Measurements from ENCODE around the gene ADH1A.
"Not testable (repeated sequence)": the region's sequence is repeated elsewhere in the genome, so short reads cannot be mapped to it uniquely, and the experiment has no call there.

The ADH1A gene

GRCh38 chr4:99290848-99291786 lies at the start of gene ADH1A:
TSS of gene ADH1A (minus strand) at chr4:99290985. CDS start at chr4:99290914, 71 bp downstream.
- DNase-seq (ENCODE audit: low read depth): no peak

GRCh38 chr4:99339172-99339571 lies 48.4 kb upstream of the ADH1A start:
- DNase-seq (ENCODE audit: low read depth): no peak

- DNase-seq (ENCODE audit: low read depth): no peak
Observed at GRCh38 chr4:99336553-99336952, 45.8 kb upstream of the ADH1A start.

- DNase-seq (ENCODE audit: low read depth): no peak
Observed at GRCh38 chr4:99334880-99335279, 44.1 kb upstream of the ADH1A start.

GRCh38 chr4:99330648-99331047 lies 39.9 kb upstream of the ADH1A start:
- DNase-seq (ENCODE audit: low read depth): no peak

- DNase-seq (ENCODE audit: low read depth): no peak
Observed at GRCh38 chr4:99329876-99330275, 39.1 kb upstream of the ADH1A start.

- DNase-seq (ENCODE audit: low read depth): peak; percentile 83
Observed at GRCh38 chr4:99324979-99325378, 34.2 kb upstream of the ADH1A start.

GRCh38 chr4:99324361-99324760 lies 33.6 kb upstream of the ADH1A start:
- no peak for DNase-seq (ENCODE audit: low read depth)

GRCh38 chr4:99323756-99324155 lies 33.0 kb upstream of the ADH1A start:
- DNase-seq (ENCODE audit: low read depth): peak; percentile 58

GRCh38 chr4:99321241-99322191 lies 30.7 kb upstream of the ADH1A start, which contains the start of gene ADH1B:
TSS of gene ADH1B (minus strand) at chr4:99321401. CDS start at chr4:99321331, 70 bp downstream.
- no peak for DNase-seq (ENCODE audit: low read depth)

- not testable (repeated sequence) for DNase-seq (ENCODE audit: low read depth)
Observed at GRCh38 chr4:99317811-99318210, 27.0 kb upstream of the ADH1A start.

- no peak for DNase-seq (ENCODE audit: low read depth)
Observed at GRCh38 chr4:99317354-99317753, 26.6 kb upstream of the ADH1A start.

GRCh38 chr4:99315839-99316238 lies 25.1 kb upstream of the ADH1A start:
- DNase-seq (ENCODE audit: low read depth): no peak

GRCh38 chr4:99314211-99314610 lies 23.4 kb upstream of the ADH1A start:
- DNase-seq (ENCODE audit: low read depth): no peak

GRCh38 chr4:99310389-99310788 lies 19.6 kb upstream of the ADH1A start:
- no peak for DNase-seq (ENCODE audit: low read depth)

- DNase-seq (ENCODE audit: low read depth): no peak
Observed at GRCh38 chr4:99305638-99306400, 15.0 kb upstream of the ADH1A start.

- peak; percentile 50 for DNase-seq (ENCODE audit: low read depth)
Observed at GRCh38 chr4:99301376-99302164, 10.8 kb upstream of the ADH1A start.

GRCh38 chr4:99300934-99301333 lies 10.1 kb upstream of the ADH1A start:
- peak; percentile 98 for DNase-seq (ENCODE audit: low read depth)

- DNase-seq (ENCODE audit: low read depth): no peak
Observed at GRCh38 chr4:99293357-99293756, 2.6 kb upstream of the ADH1A start.

- no peak for DNase-seq (ENCODE audit: low read depth)
Observed at GRCh38 chr4:99285387-99285786, 5.4 kb downstream of the ADH1A start.

- DNase-seq (ENCODE audit: low read depth): no peak
Observed at GRCh38 chr4:99282731-99283130, 8.1 kb downstream of the ADH1A start.
